Neuronal stem cell (in vitro differentiated cells): ENCODE results near the gene SLAMF7. TPM values are rescaled to one million over a fixed set of nuclear protein-coding genes. Genes with fewer than 3 reads are reported as not detected.
"Not testable (repeated sequence)": the region's sequence is repeated elsewhere in the genome, so short reads cannot be mapped to it uniquely, and the experiment has no call there.

Experiments used
- DNase-seq: peaks from one replicate; pipeline ENCODE4 v3.0.0-alpha.2; 2013; ENCODE audit warnings: low spot score
- H2AFZ ChIP-seq: one replicate; pipeline ENCODE4 v1.6.1; 2013; ENCODE audit warnings: mild to moderate bottlenecking, low read length, inconsistent platforms
- H2AK5ac ChIP-seq: 2 replicates; pipeline ENCODE4 v1.6.1; 2013; ENCODE audit warnings: low read depth, mild to moderate bottlenecking, inconsistent platforms, low read length, moderate library complexity, mixed read lengths
- H2BK120ac ChIP-seq: 2 replicates; pipeline ENCODE4 v1.6.1; 2013; ENCODE audit warnings: low read depth, mild to moderate bottlenecking, inconsistent platforms, low read length, moderate library complexity, mixed read lengths
- H2BK12ac ChIP-seq: one replicate; pipeline ENCODE4 v1.6.1; 2013; ENCODE audit warnings: low read length, inconsistent platforms
- H2BK15ac ChIP-seq: 2 replicates; pipeline ENCODE4 v1.6.1; 2013; ENCODE audit warnings: mild to moderate bottlenecking, low read length, inconsistent platforms, mixed read lengths
- H2BK5ac ChIP-seq: one replicate; pipeline ENCODE4 v1.6.1; 2013; ENCODE audit warnings: inconsistent platforms, mild to moderate bottlenecking, low read length, moderate library complexity
- H3K14ac ChIP-seq: one replicate; pipeline ENCODE4 v1.6.1; 2013; ENCODE audit warnings: low read length, inconsistent platforms
- H3K18ac ChIP-seq: 2 replicates; pipeline ENCODE4 v1.6.1; 2013; ENCODE audit warnings: low read length, inconsistent platforms
- H3K23ac ChIP-seq: 2 replicates; pipeline ENCODE4 v1.6.1; 2013; ENCODE audit warnings: low read depth, mild to moderate bottlenecking, mixed read lengths, low read length, inconsistent platforms; ENCODE audit not compliant: poor library complexity
- H3K27ac ChIP-seq: replicated peaks from 3 replicates; pipeline ENCODE4 v1.5.1; 2013; ENCODE audit warnings: low read length, inconsistent platforms
- H3K27me3 ChIP-seq, 3 experiments: 2 replicates each; pipeline ENCODE4 v1.6.1; 2013; ENCODE audit warnings: low read length in 3 of 3, mild to moderate bottlenecking in 2 of 3, inconsistent platforms in 1 of 3, low read depth in 1 of 3, mixed read lengths in 1 of 3, moderate library complexity in 1 of 3; ENCODE audit not compliant: control insufficient read depth in 3 of 3, insufficient read depth in 3 of 3
- H3K36me3 ChIP-seq, 2 donors: replicated peaks in 1 of 2; 2 replicates each; pipeline ENCODE4 v1.6.1; 2013; ENCODE audit warnings: low read length in 2 of 2; ENCODE audit not compliant: control insufficient read depth in 2 of 2, insufficient read depth in 2 of 2
- H3K4ac ChIP-seq: 2 replicates; pipeline ENCODE4 v1.6.1; 2013; ENCODE audit warnings: inconsistent platforms, mild to moderate bottlenecking, low read length, moderate library complexity
- H3K4me1 ChIP-seq, 2 donors: 1 replicate in 1 of 2; 2 replicates in 1 of 2; pipeline ENCODE4 v1.6.1; 2013; ENCODE audit warnings: low read length in 2 of 2, low read depth in 1 of 2; ENCODE audit not compliant: control insufficient read depth in 2 of 2, insufficient read depth in 1 of 2
- H3K4me2 ChIP-seq: one replicate; pipeline ENCODE4 v1.6.1; 2013; ENCODE audit warnings: mild to moderate bottlenecking, low read length, inconsistent platforms; ENCODE audit not compliant: insufficient read depth, poor library complexity, severe bottlenecking
- H3K4me3 ChIP-seq, 2 donors: 2 replicates each; pipeline ENCODE4 v1.5.1; 2013; ENCODE audit warnings: low read length in 2 of 2, mild to moderate bottlenecking in 2 of 2, inconsistent platforms in 1 of 2, moderate library complexity in 1 of 2
- H3K79me1 ChIP-seq: one replicate; pipeline ENCODE4 v1.6.1; 2013; ENCODE audit warnings: low read depth, mild to moderate bottlenecking, inconsistent platforms, low read length, moderate library complexity
- H3K9ac ChIP-seq: one replicate; pipeline ENCODE4 v1.6.1; 2013; ENCODE audit warnings: mild to moderate bottlenecking, low read depth, low read length, inconsistent platforms; ENCODE audit not compliant: poor library complexity
- H3K9me3 ChIP-seq, 2 donors: replicated peaks in 1 of 2; 2 replicates each; pipeline versions ENCODE3 to v1.6.1; 2013; ENCODE audit warnings: low read length in 2 of 2, mild to moderate bottlenecking in 2 of 2, inconsistent platforms in 1 of 2, low read depth in 1 of 2, mixed read lengths in 1 of 2, moderate library complexity in 1 of 2; ENCODE audit not compliant: control insufficient read depth in 2 of 2, insufficient read depth in 1 of 2
- H4K8ac ChIP-seq: one replicate; pipeline ENCODE4 v1.6.1; 2013; ENCODE audit warnings: low read depth, mild to moderate bottlenecking, inconsistent platforms, low read length, moderate library complexity
- H4K91ac ChIP-seq: one replicate; pipeline ENCODE4 v1.6.1; 2013; ENCODE audit warnings: low read length, low read depth, mild to moderate bottlenecking, inconsistent platforms; ENCODE audit not compliant: poor library complexity
- WGBS, 2 donors: extraction: QIAGEN DNeasy Blood & Tissue Kit; methylation state at CpG; one replicate each; pipeline ENCODE4 v1.1.7; 2013; ENCODE audit warnings: missing lambda C conversion rate in 2 of 2, mixed read lengths in 1 of 2; ENCODE audit not compliant: insufficient read length in 2 of 2, insufficient replicate concordance in 1 of 2; ENCODE audit errors: extremely low coverage in 2 of 2; 5-methylcytosine and 5-hydroxymethylcytosine counted together
- polyA plus RNA-seq, 2 experiments: library from polyadenylated mRNA; stranded (reverse); fragments of 200-250 nt; gene quantifications; one replicate each; pipeline ENCODE4 v1.2.3, GENCODE V29; 2013

SLAMF7 gene, protein sequence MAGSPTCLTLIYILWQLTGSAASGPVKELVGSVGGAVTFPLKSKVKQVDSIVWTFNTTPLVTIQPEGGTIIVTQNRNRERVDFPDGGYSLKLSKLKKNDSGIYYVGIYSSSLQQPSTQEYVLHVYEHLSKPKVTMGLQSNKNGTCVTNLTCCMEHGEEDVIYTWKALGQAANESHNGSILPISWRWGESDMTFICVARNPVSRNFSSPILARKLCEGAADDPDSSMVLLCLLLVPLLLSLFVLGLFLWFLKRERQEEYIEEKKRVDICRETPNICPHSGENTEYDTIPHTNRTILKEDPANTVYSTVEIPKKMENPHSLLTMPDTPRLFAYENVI
- polyA plus RNA-seq (2013, experiment 1 of 2), result not detected
- polyA plus RNA-seq (2013, experiment 2 of 2), result not detected

DNA sequence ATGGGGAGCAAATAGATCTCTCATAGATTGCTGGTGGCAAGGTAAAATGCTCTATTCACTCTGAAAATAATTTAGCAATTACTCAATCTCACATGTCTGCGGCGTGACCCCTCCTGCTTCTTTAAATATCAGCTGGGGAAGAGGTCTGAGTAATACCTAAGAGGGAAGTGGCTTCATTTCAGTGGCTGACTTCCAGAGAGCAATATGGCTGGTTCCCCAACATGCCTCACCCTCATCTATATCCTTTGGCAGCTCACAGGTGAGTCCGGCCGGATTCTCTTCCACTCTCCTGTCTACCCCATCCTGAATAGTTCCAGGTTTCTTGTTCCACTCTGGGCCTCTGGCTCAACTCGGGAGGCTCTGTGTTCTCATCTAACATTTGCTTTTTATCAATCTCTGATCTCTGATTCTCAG is at the start of gene SLAMF7:
Gene SLAMF7, plus strand, starts transcription at position 150 of the 414 bp plus-strand sequence. Its CDS starts 55 bp downstream, at position 205.
- Histone ChIP-seq H3K4me3 (no peak within 1 kb of the TSS), H2AK5ac (no peak within 1 kb of the TSS)
- WGBS, 2 donors, result no CpG with 5 or more reads among the region's 5 CpGs

DNA sequence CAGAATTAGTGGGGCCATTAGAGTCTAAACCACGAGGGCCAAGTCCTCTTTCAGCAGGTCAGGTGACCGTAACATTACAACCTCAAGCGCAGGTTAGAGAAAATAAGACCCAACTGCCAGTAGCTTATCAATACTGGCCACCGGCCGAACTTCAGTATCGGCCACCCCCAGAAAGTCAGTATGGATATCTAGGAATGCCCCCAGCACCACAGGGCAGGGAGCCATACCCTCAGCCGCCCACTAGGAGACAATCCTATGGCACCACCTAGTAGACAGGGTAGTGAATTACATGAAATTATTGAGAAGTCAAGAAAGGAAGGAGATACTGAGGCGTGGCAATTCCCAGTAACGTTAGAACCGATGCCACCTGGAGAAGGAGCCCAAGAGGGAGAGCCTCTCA is 46.7 kb upstream of the SLAMF7 start:
- H3K79me1 ChIP-seq, H2BK15ac ChIP-seq, H2AFZ ChIP-seq, H3K18ac ChIP-seq, H4K91ac ChIP-seq, H3K23ac ChIP-seq, H2BK120ac ChIP-seq, H2BK5ac ChIP-seq, DNase-seq, H3K27me3 ChIP-seq, H3K9ac ChIP-seq, H3K4me2 ChIP-seq, H3K27ac ChIP-seq, H3K9me3 ChIP-seq, H3K4me1 ChIP-seq, H3K4me3 ChIP-seq, H2AK5ac ChIP-seq, H3K4ac ChIP-seq, H3K36me3 ChIP-seq, H2BK12ac ChIP-seq, H4K8ac ChIP-seq, H3K14ac ChIP-seq: not testable (repeated sequence)
- WGBS, 2 donors, result no CpG with 5 or more reads among the region's 10 CpGs

More for the DNA sequence above, at the start of gene SLAMF7:
- H3K23ac ChIP-seq, result no peak within 1 kb of the TSS
- H3K36me3 ChIP-seq, result no peaks in the 10 kb centered on the region
- no peaks in the 10 kb centered on the region for H3K9me3 ChIP-seq
- no peaks in the 10 kb centered on the region for H3K27me3 ChIP-seq
- no peak within 1 kb of the TSS for H3K18ac ChIP-seq
- H2BK120ac ChIP-seq, result no peak within 1 kb of the TSS
- H2BK5ac ChIP-seq, result no peak within 1 kb of the TSS
- H3K4me2 ChIP-seq, result no peak within 1 kb of the TSS
- H2BK15ac ChIP-seq, result no peak within 1 kb of the TSS
- H3K4ac ChIP-seq, result no peak within 1 kb of the TSS
- no peak within 1 kb of the TSS for H4K91ac ChIP-seq
- H3K9ac ChIP-seq, result no peak within 1 kb of the TSS
- no peak within 1 kb of the TSS for H3K27ac ChIP-seq
- H2BK12ac ChIP-seq, result no peak within 1 kb of the TSS
- no peak within 1 kb of the TSS for H2AFZ ChIP-seq
- H4K8ac ChIP-seq, result no peak within 1 kb of the TSS
- H3K79me1 ChIP-seq, result no peaks in the 10 kb centered on the region
- DNase-seq, result no peak
- no peaks in the 10 kb centered on the region for H3K4me1 ChIP-seq
- H3K14ac ChIP-seq, result no peak within 1 kb of the TSS

DNA sequence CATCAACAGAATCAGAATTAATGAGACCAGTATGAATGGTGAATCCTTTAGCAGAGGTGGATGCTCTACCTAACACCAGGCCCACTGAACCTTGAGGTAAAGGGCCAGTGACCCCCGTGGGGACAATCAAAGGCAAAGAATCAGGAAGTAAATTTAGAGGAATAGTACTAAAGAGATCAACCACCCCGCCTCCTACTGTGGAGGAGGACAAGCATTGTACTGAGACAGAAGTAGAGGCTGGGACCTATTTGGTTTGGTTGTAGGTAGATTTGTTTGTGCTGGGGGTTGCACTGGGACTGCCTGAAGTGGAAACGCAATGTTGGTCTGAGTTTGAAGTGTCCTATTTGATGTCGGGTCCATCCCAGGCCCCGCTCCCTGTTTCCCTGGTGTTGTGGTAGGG is 36.9 kb upstream of the SLAMF7 start:
- H3K9ac ChIP-seq, result no peak overlapping the region
- no peak overlapping the region for H3K4me2 ChIP-seq
- H3K4me1 ChIP-seq, result peaks cover 0 to 7% of the 10 kb centered on the region in 2 donors
- H2BK15ac ChIP-seq, result no peak overlapping the region
- H3K27ac ChIP-seq, result no peak overlapping the region
- H3K79me1 ChIP-seq, result no peaks in the 10 kb centered on the region
- no peak overlapping the region for H2BK12ac ChIP-seq
- no peak overlapping the region for H3K18ac ChIP-seq
- H2AFZ ChIP-seq, result no peak overlapping the region
- WGBS, 2 donors, result no CpG with 5 or more reads among the region's 5 CpGs
- no peak overlapping the region for H3K14ac ChIP-seq
- peaks cover 0 to 2% (median 0%) of the 10 kb centered on the region in 3 experiments for H3K27me3 ChIP-seq
- H4K91ac ChIP-seq, result no peak overlapping the region
- H2BK120ac ChIP-seq, result no peak overlapping the region
- no peak overlapping the region for H3K23ac ChIP-seq
- no peak overlapping the region for H2AK5ac ChIP-seq
- H2BK5ac ChIP-seq, result no peak overlapping the region
- no peaks in the 10 kb centered on the region for H3K36me3 ChIP-seq
- H3K9me3 ChIP-seq, result no peaks in the 10 kb centered on the region
- no peak overlapping the region for H3K4ac ChIP-seq
- DNase-seq, result peak; percentile 11
- H3K4me3 ChIP-seq, result no peak overlapping the region
- no peak overlapping the region for H4K8ac ChIP-seq

DNA sequence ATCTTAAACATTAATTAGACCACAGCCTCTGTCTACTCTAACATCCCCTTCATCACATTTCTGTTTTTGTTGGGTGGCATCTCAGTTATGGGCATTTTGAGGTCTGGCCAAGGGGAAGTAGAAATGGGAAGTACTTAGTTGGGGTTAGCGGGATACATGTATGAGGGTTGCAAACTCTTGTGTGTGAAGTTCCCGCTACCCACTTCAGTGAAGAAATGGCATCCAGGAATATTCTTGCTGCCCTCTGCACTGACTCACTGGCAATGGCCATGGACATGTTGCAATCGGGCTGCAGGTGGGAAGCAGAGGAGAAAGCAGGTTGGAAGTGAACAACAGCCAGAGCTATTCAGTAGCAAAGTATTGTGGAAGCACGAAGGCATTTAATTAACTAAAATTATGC is 34.8 kb upstream of the SLAMF7 start:
- Histone ChIP-seq H3K4me1 (peaks cover 0 to 7% of the 10 kb centered on the region in 2 donors), H3K9me3 (no peaks in the 10 kb centered on the region), H3K27ac (no peak overlapping the region), H3K18ac (no peak overlapping the region), H3K27me3 (peaks cover 0 to 2% (median 0%) of the 10 kb centered on the region in 3 experiments), H3K36me3 (no peaks in the 10 kb centered on the region), H3K23ac (no peak overlapping the region), H4K8ac (no peak overlapping the region), H3K4me3 (no peak overlapping the region), H3K79me1 (no peaks in the 10 kb centered on the region), H2BK15ac (no peak overlapping the region), H2BK12ac (no peak overlapping the region), H2AK5ac (no peak overlapping the region), H2BK5ac (no peak overlapping the region), H3K14ac (no peak overlapping the region), H3K4me2 (no peak overlapping the region), H3K9ac (no peak overlapping the region), H2AFZ (no peak overlapping the region), H2BK120ac (no peak overlapping the region), H4K91ac (no peak overlapping the region), H3K4ac (no peak overlapping the region)
- WGBS, 2 donors, result no CpG with 5 or more reads among the region's 4 CpGs
- no peak for DNase-seq
